Ovary (tissue), 3 donors: ENCODE results near the gene CELF1.

Experiments
- CTCF ChIP-seq, 3 donors: fragments of 450-650 bp in 2 of 3; fragments of 200-600 bp in 1 of 3; IDR thresholded peaks; one replicate each; pipeline versions ENCODE4 v1.5.1 to v1.8.0; 2016 to 2022; ENCODE audit warnings: antibody characterized with exemption in 3 of 3, mild to moderate bottlenecking in 1 of 3
- EP300 ChIP-seq: sonication (generic); formaldehyde crosslinking; IDR thresholded peaks from one replicate; pipeline ENCODE4 v1.6.1; 2017; ENCODE audit warnings: antibody characterized with exemption
- POLR2A ChIP-seq: fragments of 450-650 bp; IDR thresholded peaks from one replicate; pipeline ENCODE4 v1.6.1; 2017; ENCODE audit warnings: antibody characterized with exemption, mild to moderate bottlenecking, moderate library complexity
- donor health status: DM: no; HTN: no; CAD: no.

- no peak for TF ChIP-seq CTCF (IDR thresholded peaks at IDR 0.05)
- no peak for TF ChIP-seq EP300
- no peak for TF ChIP-seq POLR2A
These were observed 115.7 kb downstream of the CELF1 start for GRCh38 chr11:47437218-47437745.
